ENCODE data around the gene MESD.

MESD gene

GRCh38 chr15:80937718-80938117 is 51.9 kb downstream of the MESD start:
- DNase-seq (ENCODE audit: low read depth), result no peak

- no peak for DNase-seq (ENCODE audit: low read depth)
These were observed 53.1 kb downstream of the MESD start for GRCh38 chr15:80936288-80937078.

GRCh38 chr15:80934761-80935221 is 54.8 kb downstream of the MESD start:
- DNase-seq (ENCODE audit: low read depth), result no peak

GRCh38 chr15:80932989-80933388 is 56.6 kb downstream of the MESD start:
- no peak for DNase-seq (ENCODE audit: low read depth)

- no peak for DNase-seq (ENCODE audit: low read depth)
These were observed 57.2 kb downstream of the MESD start for GRCh38 chr15:80932513-80932815.

GRCh38 chr15:80931721-80932512 is 57.7 kb downstream of the MESD start:
- DNase-seq (ENCODE audit: low read depth), result no peak

GRCh38 chr15:80931191-80931590 is 58.4 kb downstream of the MESD start:
- no peak for DNase-seq (ENCODE audit: low read depth)

- no peak for DNase-seq (ENCODE audit: low read depth)
These were observed 59.9 kb downstream of the MESD start for GRCh38 chr15:80929689-80930088.

- no peak for DNase-seq (ENCODE audit: low read depth)
These were observed 60.4 kb downstream of the MESD start for GRCh38 chr15:80929225-80929624.

GRCh38 chr15:80926126-80926525 is 63.5 kb downstream of the MESD start:
- DNase-seq (ENCODE audit: low read depth), result no peak

GRCh38 chr15:80925597-80926059 is 64.0 kb downstream of the MESD start:
- DNase-seq (ENCODE audit: low read depth), result no peak

- DNase-seq (ENCODE audit: low read depth), result no peak
These were observed 65.3 kb downstream of the MESD start for GRCh38 chr15:80924278-80924677.

GRCh38 chr15:80923668-80924067 is 66.0 kb downstream of the MESD start:
- DNase-seq (ENCODE audit: low read depth), result no peak

GRCh38 chr15:80921736-80922410 is 67.7 kb downstream of the MESD start:
- DNase-seq (ENCODE audit: low read depth), result no peak

- no peak for DNase-seq (ENCODE audit: low read depth)
These were observed 69.3 kb downstream of the MESD start for GRCh38 chr15:80920271-80920699.

GRCh38 chr15:80918196-80918783 is 71.3 kb downstream of the MESD start:
- DNase-seq (ENCODE audit: low read depth), result no peak

GRCh38 chr15:80916056-80916455 is 73.6 kb downstream of the MESD start:
- no peak for DNase-seq (ENCODE audit: low read depth)

GRCh38 chr15:80915472-80915871 is 74.1 kb downstream of the MESD start:
- DNase-seq (ENCODE audit: low read depth), result no peak

GRCh38 chr15:80913541-80913940 is 76.1 kb downstream of the MESD start:
- DNase-seq (ENCODE audit: low read depth), result no peak

- DNase-seq (ENCODE audit: low read depth), result no peak
These were observed 76.9 kb downstream of the MESD start for GRCh38 chr15:80912673-80913072.

GRCh38 chr15:80911821-80912220 is 77.8 kb downstream of the MESD start:
- DNase-seq (ENCODE audit: low read depth), result no peak

GRCh38 chr15:80906159-80906766 is 83.4 kb downstream of the MESD start:
- DNase-seq (ENCODE audit: low read depth), result no peak

Data from activated gamma-delta T cell treated with anti-CD3 and anti-CD28 coated beads, Interleukin-2, amount 50 U/mL, for 16 hours (primary cell).